Measurements from ENCODE around the gene CCDC187. TPM values are rescaled to one million over a fixed set of nuclear protein-coding genes. Genes with fewer than 3 reads are reported as not detected.

CCDC187 gene
- total and polyA plus RNA-seq, 2 of the 8 experiments (the other 6 are each of a cell fraction or from before 2014, with no cell fraction given) = 0.02 TPM; not detected in 1

DNA sequence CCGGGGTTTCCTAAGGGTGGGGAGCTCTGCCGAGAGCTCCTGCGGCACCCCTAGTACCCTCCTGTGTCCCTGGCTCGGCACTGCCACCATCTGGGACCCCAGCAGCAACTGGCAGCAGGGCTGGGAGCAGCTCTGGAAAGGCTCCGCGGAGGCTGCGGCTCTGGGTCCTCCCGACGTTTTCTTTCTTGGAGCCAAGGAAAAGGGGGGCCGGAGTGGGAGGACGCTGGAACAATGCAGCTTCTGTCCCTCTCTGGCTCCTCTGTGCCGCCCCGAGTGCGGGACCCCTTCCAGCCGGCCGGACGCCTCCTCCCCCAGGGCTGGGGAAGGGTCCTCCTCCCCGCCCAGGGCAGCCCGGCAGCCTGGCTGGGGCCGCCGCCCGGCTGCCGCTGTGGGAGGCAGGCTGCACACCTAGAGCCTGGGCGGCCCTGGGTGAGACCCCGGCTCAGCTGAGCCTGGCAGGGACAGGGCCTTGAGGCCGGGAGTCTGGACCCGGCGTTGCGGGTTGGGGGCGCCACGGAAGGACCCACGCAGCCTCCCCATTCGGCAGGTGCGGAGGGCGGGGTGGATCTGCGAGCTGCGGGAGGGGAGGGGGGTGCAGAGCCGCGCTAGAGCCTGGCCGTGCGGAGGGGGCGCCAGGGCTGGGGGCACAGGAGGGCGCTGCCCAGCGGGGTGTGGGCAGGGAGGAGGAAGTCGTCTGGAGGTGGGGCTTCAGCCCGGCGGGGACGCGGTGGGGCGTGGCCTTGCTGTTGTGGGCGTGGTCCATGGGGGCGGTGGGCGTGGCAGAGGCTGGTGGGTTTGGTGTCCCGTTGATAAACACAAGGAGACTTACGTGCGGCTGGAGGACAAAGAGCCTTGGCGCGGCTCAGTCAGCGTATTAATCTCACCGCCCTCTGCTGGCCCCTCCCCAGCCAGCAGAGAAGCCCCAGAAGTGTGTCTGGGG is 38.6 kb upstream of the CCDC187 start:
- Histone ChIP-seq H2BK20ac (ENCODE audit: low read length) (no peak overlapping the region), H2BK120ac (replicated peaks; ENCODE audit: low read depth, low read length) (no peak overlapping the region), H3K56ac (replicated peaks; ENCODE audit: insufficient read length, low read depth, low read length) (no peak overlapping the region), H2BK5ac (ENCODE audit: low read depth, low read length) (no peak overlapping the region; the same call in 1 of the 2 replicates), H2BK12ac (ENCODE audit: low read depth, low read length) (peak overlapping the region; percentile 62; the same call in 1 of the 2 replicates), H3K4ac (replicated peaks; ENCODE audit: insufficient read length, low read depth, low read length) (peak overlapping the region; percentile 41), H3K23me2 (ENCODE audit: low read depth, low read length) (peaks cover 2% of the 10 kb centered on the region; the same call in 1 of the 2 replicates), H4K5ac (ENCODE audit: insufficient read length, low read depth, low read length) (no peak overlapping the region), H3K27ac (ENCODE audit: low read depth, low read length) (peak overlapping the region; percentile 52), H2BK15ac (ENCODE audit: low read length) (no peak overlapping the region), H3K36me3 (ENCODE audit: control insufficient read depth in 2 of 4, insufficient read depth in 4 of 4, low read length in 3 of 4) (peaks cover 0 to 2% (median 0%) of the 10 kb centered on the region in 4 experiments; a peak in 2 of 8 replicates), H3K18ac (ENCODE audit: extremely low read depth, low read length) (no peak overlapping the region; the same call in 1 of the 2 replicates), H3K27me3 (replicated peaks in 1 of 4; ENCODE audit: control insufficient read depth in 3 of 4, extremely low read depth in 1 of 4, insufficient read depth in 3 of 4, low read length in 3 of 4) (no peaks in the 10 kb centered on the region), H3K79me2 (ENCODE audit: control insufficient read depth in 1 of 2, insufficient read depth in 2 of 2, low read length in 2 of 2) (no peaks in the 10 kb centered on the region), H3K79me1 (ENCODE audit: low read depth, low read length) (no peaks in the 10 kb centered on the region), H3K4me3 (ENCODE audit: extremely low read depth in 1 of 4, insufficient read depth in 2 of 4, low read depth in 3 of 4, low read length in 4 of 4) (peak overlapping the region; percentile 23 to 72 (median 28); a peak in 7 of 8 replicates), H4K91ac (replicated peaks; ENCODE audit: insufficient read length, low read length) (no peak overlapping the region), H3K4me1 (replicated peaks in 1 of 4; ENCODE audit: control insufficient read depth in 3 of 4, insufficient read depth in 4 of 4, low read length in 3 of 4) (peaks cover 0 to 19% (median 10%) of the 10 kb centered on the region in 4 experiments; a peak in 6 of 7 replicates), H3K4me2 (ENCODE audit: insufficient read depth in 1 of 2, low read depth in 2 of 2, low read length in 2 of 2) (peak overlapping the region; percentile 54 to 77), H3K9ac (replicated peaks in 1 of 4; ENCODE audit: extremely low read depth in 1 of 4, low read depth in 3 of 4, low read length in 3 of 4) (peak overlapping the region in 2 of 4 experiments; percentile 60 to 63; a peak in 4 of 7 replicates), H4K20me1 (replicated peaks in 1 of 2; ENCODE audit: control insufficient read depth in 1 of 2, insufficient read depth in 2 of 2, low read length in 2 of 2) (no peaks in the 10 kb centered on the region), H3K9me3 (ENCODE audit: insufficient read depth in 2 of 2, low read depth in 1 of 2, low read length in 1 of 2) (no peaks in the 10 kb centered on the region), H2AFZ (ENCODE audit: low read length) (no peak overlapping the region), H3K14ac (ENCODE audit: insufficient read length) (no peak overlapping the region), H3K23ac (ENCODE audit: insufficient read length) (no peak overlapping the region), H2AK5ac (ENCODE audit: low read depth, low read length) (no peak overlapping the region), H4K8ac (ENCODE audit: extremely low read depth, insufficient read depth, low read length) (peak overlapping the region; percentile 90)
- WGBS, 2 experiments (ENCODE audit: extremely low coverage in 1 of 2, insufficient coverage in 1 of 2, insufficient read length in 1 of 2, insufficient replicate concordance in 2 of 2, low coverage in 1 of 2, low lambda C conversion rate in 2 of 2, missing lambda C conversion rate in 1 of 2) = 26% methylated on average over 17 of the region's 60 CpGs; no CpG with 5 or more reads in 1 of the 2 experiments
- CTCF ChIA-PET (ENCODE audit: partially characterized antibody) = interaction anchor here (0.7 to 7.9 kb wide), 9 partner anchors 12 to 180 kb away, joined by 3 to 80 read pairs (median 3); partner anchors contain the start of genes DNLZ and GPSM1
- DNase-seq (ENCODE audit: low read depth in 1 of 2, low spot score in 2 of 2) (peak; percentile 80 to 100), FAIRE-seq (no peak)
- POLR2A ChIA-PET (ENCODE audit: partially characterized antibody) = interaction anchor here (0.9 to 8.0 kb wide), 6 partner anchors 9 to 66 kb away, joined by 3 to 137 read pairs (median 3); partner anchors contain the start of gene DNLZ
- TF ChIP-seq GABPA (IDR thresholded peaks at IDR 0.05; ENCODE audit: borderline replicate concordance, insufficient read depth, low read length) = peak; percentile 72
- TF ChIP-seq, protein P1, sequence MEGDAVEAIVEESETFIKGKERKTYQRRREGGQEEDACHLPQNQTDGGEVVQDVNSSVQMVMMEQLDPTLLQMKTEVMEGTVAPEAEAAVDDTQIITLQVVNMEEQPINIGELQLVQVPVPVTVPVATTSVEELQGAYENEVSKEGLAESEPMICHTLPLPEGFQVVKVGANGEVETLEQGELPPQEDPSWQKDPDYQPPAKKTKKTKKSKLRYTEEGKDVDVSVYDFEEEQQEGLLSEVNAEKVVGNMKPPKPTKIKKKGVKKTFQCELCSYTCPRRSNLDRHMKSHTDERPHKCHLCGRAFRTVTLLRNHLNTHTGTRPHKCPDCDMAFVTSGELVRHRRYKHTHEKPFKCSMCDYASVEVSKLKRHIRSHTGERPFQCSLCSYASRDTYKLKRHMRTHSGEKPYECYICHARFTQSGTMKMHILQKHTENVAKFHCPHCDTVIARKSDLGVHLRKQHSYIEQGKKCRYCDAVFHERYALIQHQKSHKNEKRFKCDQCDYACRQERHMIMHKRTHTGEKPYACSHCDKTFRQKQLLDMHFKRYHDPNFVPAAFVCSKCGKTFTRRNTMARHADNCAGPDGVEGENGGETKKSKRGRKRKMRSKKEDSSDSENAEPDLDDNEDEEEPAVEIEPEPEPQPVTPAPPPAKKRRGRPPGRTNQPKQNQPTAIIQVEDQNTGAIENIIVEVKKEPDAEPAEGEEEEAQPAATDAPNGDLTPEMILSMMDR (IDR thresholded peaks at IDR 0.05; ENCODE audit: control extremely low read depth in 1 of 3, insufficient read depth in 1 of 3, low read depth in 1 of 3, low read length in 3 of 3) = peak in 2 of 3 experiments; percentile 6 to 22; a peak in 3 of 4 replicates
- TF ChIP-seq, protein P2, sequence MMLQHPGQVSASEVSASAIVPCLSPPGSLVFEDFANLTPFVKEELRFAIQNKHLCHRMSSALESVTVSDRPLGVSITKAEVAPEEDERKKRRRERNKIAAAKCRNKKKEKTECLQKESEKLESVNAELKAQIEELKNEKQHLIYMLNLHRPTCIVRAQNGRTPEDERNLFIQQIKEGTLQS (IDR thresholded peaks at IDR 0.05; ENCODE audit: insufficient read depth, low read depth, low read length) = no peak
- TF ChIP-seq CREB1 (IDR thresholded peaks at IDR 0.05) = peak; percentile 69; the same call in 1 of the 2 replicates
- no peak for TF ChIP-seq RFX5 (IDR thresholded peaks at IDR 0.05; ENCODE audit: borderline replicate concordance, low read depth, low read length)
- peak; percentile 22; the same call in 1 of the 2 replicates for TF ChIP-seq POLR2AphosphoS5 (IDR thresholded peaks at IDR 0.05; ENCODE audit: low read depth, low read length)
- 0 out of 3 replicates have a peak, but pooled peaks of 1 of the 2 experiments have one; percentile 32 for TF ChIP-seq POLR2A (IDR thresholded peaks at IDR 0.05; ENCODE audit: control extremely low read depth in 1 of 2, low read depth in 2 of 2, low read length in 2 of 2)
